H1 (cell line): ENCODE results near the gene ATG16L2.

Source experiments
- CTCF ChIP-seq, 3 experiments: IDR thresholded peaks; 1 replicate in 2 of 3; 2 replicates in 1 of 3; pipeline versions ENCODE4 v1.5.1 to v1.6.1; 2011; ENCODE audit warnings: low read length in 3 of 3, mild to moderate bottlenecking in 3 of 3, inconsistent platforms in 2 of 3, low read depth in 1 of 3, moderate library complexity in 1 of 3; ENCODE audit not compliant: insufficient read depth in 1 of 3; ENCODE audit errors: control extremely low read depth in 1 of 3
- EP300 ChIP-seq, 2 experiments: IDR thresholded peaks; 1 replicate in 1 of 2; 2 replicates in 1 of 2; pipeline ENCODE4 v1.6.1; 2011 to 2012; ENCODE audit warnings: low read depth in 2 of 2, low read length in 2 of 2, mild to moderate bottlenecking in 2 of 2, borderline replicate concordance in 1 of 2, inconsistent platforms in 1 of 2, moderate library complexity in 1 of 2
- GTF2F1 ChIP-seq: IDR thresholded peaks from 2 replicates; pipeline ENCODE4 v1.6.1; 2012; ENCODE audit warnings: low read depth, low read length, improper control_type of control experiment, borderline replicate concordance
- MAFK ChIP-seq: IDR thresholded peaks from 2 replicates; pipeline ENCODE4 v1.6.1; 2012; ENCODE audit warnings: low read depth, mild to moderate bottlenecking, improper control_type of control experiment, low read length
- NRF1 ChIP-seq: IDR thresholded peaks from 2 replicates; pipeline ENCODE4 v1.6.1; 2011; ENCODE audit warnings: mild to moderate bottlenecking, low read depth, low read length, improper control_type of control experiment
- TF ChIP-seq, protein P1 (sequence below): IDR thresholded peaks from 2 replicates; pipeline ENCODE4 v1.6.1; 2011; ENCODE audit warnings: low read length, improper control_type of control experiment

DNA sequence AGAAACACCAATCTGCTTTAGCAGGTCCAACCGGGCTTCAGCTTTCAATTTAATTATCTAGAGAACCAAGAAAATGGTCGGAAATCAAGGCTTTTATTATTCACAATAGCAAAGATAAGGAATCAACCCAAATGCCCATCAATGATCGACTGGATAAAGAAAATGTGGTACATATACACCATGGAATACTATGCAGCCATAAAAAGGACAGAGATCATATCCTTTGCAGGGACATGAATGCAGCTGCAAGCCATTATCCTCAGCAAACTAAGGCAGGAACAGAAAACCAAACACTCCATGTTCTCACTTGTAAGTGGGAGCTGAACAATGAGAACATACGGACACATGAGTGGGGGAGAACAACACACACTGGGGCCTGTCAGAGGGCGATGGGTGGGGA is 53.8 kb downstream of the ATG16L2 start:
- TF ChIP-seq CTCF (IDR thresholded peaks at IDR 0.05; ENCODE audit: control extremely low read depth in 1 of 3, insufficient read depth in 1 of 3, low read depth in 1 of 3, low read length in 3 of 3) (no peak), NRF1 (no peak), GTF2F1 (no peak), MAFK (no peak), EP300 (IDR thresholded peaks at IDR 0.05; ENCODE audit: borderline replicate concordance in 1 of 2, low read depth in 2 of 2, low read length in 2 of 2) (no peak)
- TF ChIP-seq, protein P1, sequence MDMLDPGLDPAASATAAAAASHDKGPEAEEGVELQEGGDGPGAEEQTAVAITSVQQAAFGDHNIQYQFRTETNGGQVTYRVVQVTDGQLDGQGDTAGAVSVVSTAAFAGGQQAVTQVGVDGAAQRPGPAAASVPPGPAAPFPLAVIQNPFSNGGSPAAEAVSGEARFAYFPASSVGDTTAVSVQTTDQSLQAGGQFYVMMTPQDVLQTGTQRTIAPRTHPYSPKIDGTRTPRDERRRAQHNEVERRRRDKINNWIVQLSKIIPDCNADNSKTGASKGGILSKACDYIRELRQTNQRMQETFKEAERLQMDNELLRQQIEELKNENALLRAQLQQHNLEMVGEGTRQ: no peak
